IPS DF 6.9 (cell line): ENCODE measurements around the gene POMT2.

Experiments used
- DNase-seq: peaks from one replicate; pipeline ENCODE4 v3.0.0-alpha.2; 2013; ENCODE audit warnings: low read depth, low spot score
- H3K27ac ChIP-seq: one replicate; pipeline ENCODE4 v1.5.1; 2013; ENCODE audit warnings: low read length, control low read depth
- H3K27me3 ChIP-seq: 2 replicates; pipeline ENCODE4 v1.6.1; 2013; ENCODE audit warnings: mild to moderate bottlenecking, low read length; ENCODE audit not compliant: control insufficient read depth, insufficient read depth
- H3K36me3 ChIP-seq: 2 replicates; pipeline ENCODE4 v1.6.1; 2013; ENCODE audit warnings: low read length; ENCODE audit not compliant: control insufficient read depth, insufficient read depth
- H3K4me1 ChIP-seq: 2 replicates; pipeline ENCODE4 v1.6.1; 2013; ENCODE audit warnings: low read length; ENCODE audit not compliant: control insufficient read depth, insufficient read depth
- H3K4me3 ChIP-seq: 2 replicates; pipeline ENCODE4 v1.5.1; 2013; ENCODE audit warnings: mild to moderate bottlenecking, low read length
- H3K9me3 ChIP-seq: 2 replicates; pipeline ENCODE4 v1.6.1; 2013; ENCODE audit warnings: low read length, inconsistent platforms; ENCODE audit not compliant: control insufficient read depth, insufficient read depth
- WGBS: extraction: QIAGEN DNeasy Blood & Tissue Kit; methylation state at CpG from one replicate; pipeline ENCODE4 v1.1.7; 2013; ENCODE audit warnings: mixed read lengths, missing lambda C conversion rate; ENCODE audit not compliant: insufficient read length, insufficient coverage; 5-methylcytosine and 5-hydroxymethylcytosine counted together

The POMT2 gene

GRCh38 chr14:77320238-77320935 is at the start of gene POMT2:
Gene POMT2, minus strand, starts transcription at chr14:77320883. Its CDS starts 202 bp downstream, at chr14:77320681.
- H3K4me3 ChIP-seq: peak within 1 kb of the TSS; percentile 78
- no peaks in the 10 kb centered on the region for H3K36me3 ChIP-seq
- no peaks in the 10 kb centered on the region for H3K27me3 ChIP-seq
- DNase-seq: peak; percentile 75
- no peaks in the 10 kb centered on the region for H3K9me3 ChIP-seq
- no peak within 1 kb of the TSS for H3K27ac ChIP-seq
- no peaks in the 10 kb centered on the region for H3K4me1 ChIP-seq
- no CpG with 5 or more reads among the region's 69 CpGs for WGBS

- no peaks in the 10 kb centered on the region for H3K9me3 ChIP-seq
- DNase-seq: no peak
- no peak overlapping the region for H3K4me3 ChIP-seq
- H3K36me3 ChIP-seq: no peaks in the 10 kb centered on the region
- no peaks in the 10 kb centered on the region for H3K27me3 ChIP-seq
- H3K4me1 ChIP-seq: no peaks in the 10 kb centered on the region; the same call in 1 of the 2 replicates
- WGBS: no CpG with 5 or more reads among the region's 1 CpG
- H3K27ac ChIP-seq: no peak overlapping the region
These were observed 48.6 kb upstream of the POMT2 start for GRCh38 chr14:77369285-77369684.

GRCh38 chr14:77364146-77364545 is 43.5 kb upstream of the POMT2 start:
- H3K27ac ChIP-seq: no peak overlapping the region
- H3K36me3 ChIP-seq: no peaks in the 10 kb centered on the region
- no peaks in the 10 kb centered on the region; the same call in 1 of the 2 replicates for H3K4me1 ChIP-seq
- H3K9me3 ChIP-seq: no peaks in the 10 kb centered on the region
- H3K4me3 ChIP-seq: no peak overlapping the region
- no CpG with 5 or more reads among the region's 3 CpGs for WGBS
- no peak for DNase-seq
- H3K27me3 ChIP-seq: no peaks in the 10 kb centered on the region

GRCh38 chr14:77359626-77360025 is 38.9 kb upstream of the POMT2 start:
- H3K27me3 ChIP-seq: no peaks in the 10 kb centered on the region
- no peaks in the 10 kb centered on the region; the same call in 1 of the 2 replicates for H3K4me1 ChIP-seq
- WGBS: no CpG with 5 or more reads among the region's 1 CpG
- H3K36me3 ChIP-seq: no peaks in the 10 kb centered on the region
- no peak overlapping the region for H3K27ac ChIP-seq
- DNase-seq: no peak
- no peak overlapping the region for H3K4me3 ChIP-seq
- H3K9me3 ChIP-seq: no peaks in the 10 kb centered on the region

GRCh38 chr14:77356899-77357298 is 36.2 kb upstream of the POMT2 start:
- no peak for DNase-seq
- Histone ChIP-seq H3K27ac (no peak overlapping the region), H3K9me3 (no peaks in the 10 kb centered on the region), H3K4me3 (no peak overlapping the region), H3K27me3 (no peaks in the 10 kb centered on the region), H3K36me3 (no peaks in the 10 kb centered on the region), H3K4me1 (no peaks in the 10 kb centered on the region)
- WGBS: no CpG with 5 or more reads among the region's 4 CpGs

- no peaks in the 10 kb centered on the region for H3K27me3 ChIP-seq
- no CpG with 5 or more reads among the region's 4 CpGs for WGBS
- no peak for DNase-seq
- no peaks in the 10 kb centered on the region for H3K4me1 ChIP-seq
- H3K27ac ChIP-seq: no peak overlapping the region
- H3K4me3 ChIP-seq: no peak overlapping the region
- H3K9me3 ChIP-seq: no peaks in the 10 kb centered on the region
- no peaks in the 10 kb centered on the region for H3K36me3 ChIP-seq
These were observed 35.1 kb upstream of the POMT2 start for GRCh38 chr14:77355811-77356210.

GRCh38 chr14:77353469-77354141 is 32.9 kb upstream of the POMT2 start:
- Histone ChIP-seq H3K9me3 (no peaks in the 10 kb centered on the region), H3K27me3 (no peaks in the 10 kb centered on the region), H3K4me3 (no peak overlapping the region), H3K36me3 (no peaks in the 10 kb centered on the region), H3K4me1 (no peaks in the 10 kb centered on the region), H3K27ac (no peak overlapping the region)
- no peak for DNase-seq
- WGBS: no CpG with 5 or more reads among the region's 5 CpGs

GRCh38 chr14:77347751-77348150 is 27.1 kb upstream of the POMT2 start:
- Histone ChIP-seq H3K36me3 (no peaks in the 10 kb centered on the region), H3K9me3 (no peaks in the 10 kb centered on the region), H3K4me3 (no peak overlapping the region), H3K4me1 (0 out of 2 replicates have a peak, but pooled peaks cover 2% of the 10 kb centered on the region), H3K27ac (no peak overlapping the region), H3K27me3 (no peaks in the 10 kb centered on the region)
- no peak for DNase-seq
- no CpG with 5 or more reads among the region's 3 CpGs for WGBS

GRCh38 chr14:77346495-77346894 is 25.8 kb upstream of the POMT2 start:
- no peaks in the 10 kb centered on the region for H3K36me3 ChIP-seq
- 0 out of 2 replicates have a peak, but pooled peaks cover 2% of the 10 kb centered on the region for H3K4me1 ChIP-seq
- WGBS: no CpG with 5 or more reads among the region's 2 CpGs

GRCh38 chr14:77344377-77344996 is 23.8 kb upstream of the POMT2 start:
- Histone ChIP-seq H3K27ac (no peak overlapping the region), H3K27me3 (no peaks in the 10 kb centered on the region), H3K4me1 (peaks cover 6% of the 10 kb centered on the region; the same call in 1 of the 2 replicates), H3K9me3 (no peaks in the 10 kb centered on the region), H3K4me3 (no peak overlapping the region), H3K36me3 (no peaks in the 10 kb centered on the region)
- no peak for DNase-seq
- no CpG with 5 or more reads among the region's 3 CpGs for WGBS

More at GRCh38 chr14:77346495-77346894, 25.8 kb upstream of the POMT2 start:
- DNase-seq: no peak
- Histone ChIP-seq H3K27ac (no peak overlapping the region), H3K27me3 (no peaks in the 10 kb centered on the region), H3K9me3 (no peaks in the 10 kb centered on the region), H3K4me3 (no peak overlapping the region)
